GM18873 (cell line): ENCODE measurements around the gene TMEM132E.

Experiments
- ATAC-seq: cut with Tn5 transposase; IDR thresholded peaks from one replicate; pipeline ENCODE4 v1.9.1; 2021; ENCODE audit warnings: mild to moderate bottlenecking, moderate library complexity, moderate number of reproducible peaks; ENCODE audit not compliant: unreplicated experiment, low FRiP score

TMEM132E gene

DNA sequence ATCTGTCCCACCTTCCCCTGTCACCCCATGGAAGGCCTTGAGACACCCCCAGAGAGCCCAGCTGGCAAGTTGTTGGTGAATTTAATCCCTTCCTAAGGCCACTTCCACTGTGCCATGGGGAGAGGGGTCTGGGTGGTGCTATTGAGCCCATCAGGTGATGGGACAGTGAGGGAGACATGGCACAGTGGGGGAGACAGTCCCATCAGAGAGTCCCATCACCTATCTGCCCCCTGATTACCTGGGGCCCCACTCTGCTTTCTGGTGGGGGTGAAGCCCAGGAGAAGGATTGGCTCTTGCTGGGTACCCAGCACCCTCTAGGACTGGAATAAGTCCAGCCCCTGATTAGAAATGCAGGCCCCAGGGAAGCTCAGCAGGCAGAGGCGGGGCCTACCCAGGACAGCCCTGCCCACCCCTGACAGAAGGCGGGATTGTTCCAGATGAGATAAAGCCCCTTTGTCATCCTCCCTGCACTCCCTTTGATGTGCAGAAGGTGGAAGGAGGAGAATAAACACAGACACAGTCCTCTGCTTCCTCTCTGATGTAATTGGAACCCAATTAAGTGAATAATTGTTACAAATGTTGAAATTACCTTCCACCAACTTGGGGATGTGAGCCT lies 18.9 kb downstream of the TMEM132E start:
- no peak for ATAC-seq

DNA sequence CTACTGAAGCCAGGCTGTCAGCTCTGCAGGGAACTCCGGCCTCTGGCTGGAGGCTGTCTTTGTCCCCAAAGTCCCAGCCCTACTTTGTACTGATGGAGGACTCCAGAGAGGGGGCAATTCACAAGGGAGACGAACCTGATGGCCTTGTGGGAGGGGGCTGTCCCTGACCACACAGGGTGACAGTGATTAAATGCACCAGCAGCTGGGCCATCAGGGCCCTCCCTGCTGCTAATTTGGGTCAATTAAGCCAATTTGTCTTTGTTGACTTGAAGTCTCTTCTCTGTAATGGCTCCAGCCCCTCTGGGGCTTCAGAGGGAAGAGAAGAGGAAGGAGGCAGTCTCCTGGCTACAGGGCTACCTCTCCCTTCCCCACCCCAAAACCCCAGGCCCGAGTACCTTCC lies 22.0 kb downstream of the TMEM132E start:
- ATAC-seq: no peak

DNA sequence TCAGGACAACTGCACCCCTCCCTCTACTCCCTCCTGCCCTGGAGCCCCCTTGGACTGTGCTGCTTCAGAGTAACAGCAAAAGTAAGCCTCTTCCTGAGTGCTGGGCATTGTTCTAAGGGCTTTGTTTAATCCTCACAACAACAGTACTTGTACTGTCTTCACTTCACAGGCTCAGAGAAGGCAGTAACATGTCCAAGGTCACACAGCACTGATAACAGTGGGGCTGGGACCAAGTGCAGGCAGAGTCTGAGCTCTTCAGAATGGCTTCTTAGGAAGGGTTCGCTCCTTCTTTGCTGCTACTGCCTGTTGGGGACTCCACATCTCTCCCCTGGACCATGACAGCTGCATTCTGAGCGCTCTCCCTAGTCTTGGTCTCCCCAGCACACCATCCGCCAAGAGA lies 24.6 kb downstream of the TMEM132E start:
- no peak for ATAC-seq

DNA sequence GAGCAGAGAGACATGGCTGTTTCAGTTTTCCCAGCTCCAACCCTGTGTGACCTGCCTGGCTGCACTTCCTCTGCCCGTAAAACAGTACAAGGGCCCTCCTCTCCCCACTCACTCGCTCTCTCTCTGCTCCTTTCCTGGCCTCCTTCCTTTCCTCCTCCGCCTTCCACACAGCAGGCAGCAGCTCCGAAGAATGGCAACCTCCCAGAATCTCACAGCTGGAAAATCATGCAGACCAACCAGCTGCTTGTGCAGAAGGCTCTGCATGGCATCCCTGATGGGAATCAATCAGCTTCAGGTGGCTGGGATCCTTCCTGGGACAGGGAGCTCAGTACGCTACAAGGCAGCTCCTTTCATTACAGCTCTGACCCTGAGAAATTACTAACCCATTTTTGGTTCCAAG lies 27.4 kb downstream of the TMEM132E start:
- no peak for ATAC-seq

DNA sequence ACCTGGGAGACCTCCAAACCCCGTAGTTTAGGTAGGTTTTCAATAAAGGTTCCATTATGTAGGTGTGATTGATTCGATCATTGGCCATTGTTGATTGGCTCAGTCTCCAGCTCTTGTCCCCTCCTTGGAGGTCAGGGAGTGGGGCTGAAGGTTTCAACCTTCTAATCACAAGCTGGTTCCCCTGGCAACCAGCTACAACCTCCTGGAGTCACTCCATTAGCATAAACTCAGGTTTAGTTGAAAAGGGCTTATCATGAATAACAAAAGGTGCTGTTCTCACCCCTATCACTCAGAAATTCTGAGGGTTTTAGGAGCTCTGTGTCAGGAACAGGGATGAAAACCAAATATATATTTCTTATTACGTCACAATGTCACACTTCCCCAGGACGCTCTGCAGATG lies 28.5 kb downstream of the TMEM132E start:
- ATAC-seq: no peak

DNA sequence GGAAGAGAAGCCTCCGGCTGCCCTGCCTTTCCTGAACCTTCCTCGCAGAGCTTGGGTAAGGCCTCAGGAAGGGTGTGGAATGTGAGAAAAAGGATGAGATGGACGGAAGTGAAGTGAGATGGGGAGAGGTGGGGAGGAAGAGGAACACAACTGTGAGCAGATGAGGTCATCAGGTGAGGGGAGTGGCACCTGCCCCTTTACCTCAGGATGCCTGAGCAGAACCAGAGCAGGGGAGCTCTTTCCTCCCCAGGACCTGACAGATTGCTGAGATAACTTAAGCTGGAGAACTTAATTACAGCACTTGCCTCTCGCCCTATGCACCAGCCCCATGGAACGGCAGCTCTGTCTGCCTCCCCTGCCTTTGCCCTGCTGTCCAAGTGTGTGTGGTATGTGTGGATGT lies 29.8 kb downstream of the TMEM132E start:
- no peak for ATAC-seq

DNA sequence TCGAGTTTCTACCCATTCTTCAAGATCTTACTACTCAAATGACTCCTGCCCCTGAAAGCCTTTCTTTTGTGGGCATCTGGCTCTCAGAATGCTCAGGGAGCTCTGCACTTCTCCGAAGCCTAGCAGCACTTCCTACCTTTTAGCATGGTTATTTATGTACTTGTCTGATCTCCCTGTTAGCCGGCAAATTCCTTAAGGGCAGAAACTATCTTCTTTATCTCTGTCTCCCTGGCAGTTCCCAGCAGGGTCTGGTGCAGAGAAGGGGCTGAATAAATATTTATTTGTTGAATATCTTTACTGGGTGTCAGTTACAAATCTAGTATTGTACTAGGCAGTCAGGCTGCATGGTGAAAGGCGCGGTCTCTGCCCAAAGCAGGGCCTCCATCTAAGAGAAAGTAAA lies 30.7 kb downstream of the TMEM132E start:
- ATAC-seq: no peak

DNA sequence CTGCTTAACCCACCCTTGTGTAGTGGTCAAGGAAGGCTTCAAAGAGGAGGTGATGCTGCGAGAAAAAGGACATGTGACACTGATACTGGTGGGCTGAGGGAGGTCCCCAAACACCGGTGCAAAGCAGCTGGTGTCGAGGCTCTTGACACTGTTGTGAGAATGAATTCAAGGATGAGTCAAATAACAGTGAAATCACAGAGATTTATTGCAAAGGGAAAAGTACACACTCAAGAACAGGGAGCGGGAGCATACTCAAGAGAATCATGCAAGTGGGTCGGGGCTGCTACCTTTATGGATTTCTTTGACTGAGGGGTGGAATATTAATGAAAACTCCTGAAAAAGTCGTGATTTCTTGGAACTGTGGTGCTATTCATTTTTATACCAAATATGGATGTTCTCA lies 31.1 kb downstream of the TMEM132E start:
- ATAC-seq: no peak

DNA sequence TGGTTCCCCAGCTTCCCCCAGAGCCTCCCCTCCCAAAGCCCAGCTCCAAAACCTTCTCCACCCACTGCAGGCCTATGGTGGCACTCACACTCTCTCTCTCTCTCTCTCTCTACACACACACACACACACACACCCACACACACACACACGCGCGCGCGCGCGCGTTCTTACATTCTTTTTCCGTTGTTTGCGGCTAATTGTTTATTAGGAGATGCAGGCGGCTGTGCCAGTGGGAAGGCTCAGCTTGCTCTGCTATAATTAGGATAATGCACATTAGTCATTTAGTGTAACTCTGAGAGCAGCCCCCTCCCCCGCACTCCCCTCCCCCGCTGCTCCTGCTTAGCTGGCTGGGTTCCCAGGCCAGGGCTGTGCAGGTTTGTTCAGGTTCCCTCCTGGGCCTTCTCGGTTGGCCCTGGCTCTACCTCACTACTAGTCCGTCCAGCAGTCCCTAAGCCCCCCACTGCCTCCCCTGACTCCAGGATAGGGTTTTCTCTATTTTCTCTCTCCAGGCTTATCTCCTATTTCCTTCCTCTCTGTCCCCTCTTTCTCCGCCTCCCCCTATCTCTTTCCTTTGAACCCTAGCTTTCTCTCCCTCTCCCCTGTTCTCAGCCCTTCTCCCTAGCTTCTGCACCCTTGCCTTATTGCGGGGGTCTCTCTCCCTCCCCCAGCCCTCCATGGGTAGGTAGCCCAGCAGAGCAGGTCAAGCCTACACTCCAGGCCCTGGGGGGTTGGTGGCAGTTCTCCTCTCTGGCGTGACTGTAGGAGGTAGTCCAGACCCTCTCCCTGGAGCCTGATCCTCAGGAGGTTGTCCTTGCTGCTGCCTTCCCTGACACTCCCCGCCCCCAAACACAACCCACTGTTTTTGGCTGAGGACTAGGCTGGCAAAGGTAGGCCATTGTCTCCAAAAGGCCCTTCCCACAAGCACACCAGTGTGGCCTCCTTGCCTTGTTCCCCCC lies 34.0 kb downstream of the TMEM132E start:
- ATAC-seq: no peak

DNA sequence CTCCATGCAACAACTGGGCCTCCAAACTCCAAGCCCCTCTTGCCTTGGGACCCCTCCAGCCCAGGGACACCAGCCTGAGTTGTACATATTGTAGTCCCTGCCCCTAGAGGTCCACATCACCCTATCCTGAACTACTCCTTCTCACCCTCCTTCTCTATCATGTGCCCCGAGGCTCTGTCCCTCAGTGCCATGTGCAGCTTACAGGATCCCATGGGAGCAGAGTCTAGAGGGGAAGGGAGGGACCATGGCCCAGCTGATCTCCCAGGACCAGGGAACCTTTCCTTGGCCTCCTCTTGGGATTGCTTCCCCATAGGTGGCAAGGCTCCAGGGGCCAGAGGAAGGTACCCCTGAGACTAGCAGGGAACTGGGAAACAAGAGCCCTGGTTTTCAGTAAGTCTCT lies 35.3 kb downstream of the TMEM132E start:
- no peak for ATAC-seq

DNA sequence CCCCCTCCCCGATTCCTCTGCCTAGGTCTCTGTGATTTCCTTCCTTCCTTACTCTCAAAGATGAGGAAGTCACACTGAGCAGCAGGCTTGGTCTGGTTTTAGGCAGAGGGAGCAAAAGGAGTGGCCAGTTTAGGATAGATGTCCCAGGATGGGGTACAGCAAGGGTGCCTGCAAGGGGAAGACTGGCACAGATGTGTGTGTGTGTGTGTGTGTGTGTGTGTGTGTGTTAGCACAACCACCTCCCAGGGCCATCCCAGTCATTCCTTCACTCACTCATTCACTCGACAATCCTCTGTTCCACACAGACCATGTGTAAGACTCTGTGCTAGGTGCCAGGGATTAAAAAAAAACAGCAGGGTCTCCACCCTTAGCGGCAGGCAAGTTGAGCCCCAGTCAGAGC lies 35.9 kb downstream of the TMEM132E start:
- no peak for ATAC-seq

DNA sequence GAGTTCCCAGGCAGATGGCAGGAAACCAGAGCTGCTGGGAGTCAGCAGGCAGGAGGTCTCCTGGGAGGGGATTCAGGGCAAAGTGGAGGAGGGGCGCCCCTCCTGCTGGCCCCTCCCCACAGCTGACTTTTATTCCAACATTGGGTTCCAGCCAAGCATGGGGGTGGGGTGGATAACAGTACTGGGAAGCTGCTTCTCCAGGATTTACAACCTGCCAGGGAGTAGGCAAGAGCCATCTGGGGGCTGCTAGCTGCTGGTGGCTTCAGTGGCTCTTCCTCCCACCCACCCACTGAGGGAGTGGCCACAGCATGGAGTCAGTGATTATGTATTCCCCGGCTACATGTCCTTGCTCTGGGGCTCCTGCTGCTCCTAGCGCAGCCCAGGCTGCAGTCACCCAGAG lies 36.8 kb downstream of the TMEM132E start:
- no peak for ATAC-seq

DNA sequence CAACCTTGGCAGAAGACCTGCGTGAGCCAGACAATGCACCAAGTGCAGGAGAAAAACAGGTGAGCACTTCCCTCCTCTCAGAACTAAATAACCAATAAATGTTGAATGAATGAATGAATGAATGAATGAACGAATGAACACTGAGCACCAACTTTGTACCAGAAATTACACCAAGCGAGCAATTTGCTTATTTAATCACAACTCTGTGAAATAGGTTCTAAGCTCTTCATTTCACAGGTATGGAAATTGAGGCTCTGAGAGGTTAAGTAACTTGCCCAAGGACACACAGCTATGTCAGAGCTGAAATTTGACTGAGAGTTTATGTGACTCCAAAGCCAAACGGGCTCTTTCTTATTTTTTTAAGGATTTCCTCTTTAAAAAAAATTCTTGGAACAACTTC lies 38.0 kb downstream of the TMEM132E start:
- no peak for ATAC-seq

DNA sequence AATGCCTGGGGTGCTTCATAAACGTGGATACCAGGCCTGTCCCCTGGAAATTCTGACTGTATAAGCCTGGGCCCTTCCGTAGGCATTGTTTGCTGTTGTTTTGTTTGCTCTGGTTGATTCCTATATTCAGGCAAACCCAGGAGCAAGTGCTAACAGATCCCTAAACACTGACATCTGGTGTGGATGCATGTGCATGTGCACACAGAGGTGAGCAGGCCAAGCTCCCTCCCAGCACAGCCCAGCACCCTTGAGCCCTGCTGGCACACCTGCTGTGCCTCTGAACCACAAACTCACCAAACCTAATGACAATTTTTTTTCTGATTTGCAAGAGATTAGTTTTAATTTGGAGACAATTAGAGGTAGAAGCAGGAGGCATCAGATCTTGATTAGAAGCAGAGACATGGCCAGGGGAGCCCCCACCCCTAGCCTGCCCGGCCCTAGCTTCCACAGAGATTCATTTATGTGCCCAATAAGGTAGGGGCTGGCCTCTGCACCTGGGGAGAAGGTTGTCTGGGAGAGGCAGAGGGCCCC lies 40.4 kb downstream of the TMEM132E start:
- ATAC-seq: no peak

DNA sequence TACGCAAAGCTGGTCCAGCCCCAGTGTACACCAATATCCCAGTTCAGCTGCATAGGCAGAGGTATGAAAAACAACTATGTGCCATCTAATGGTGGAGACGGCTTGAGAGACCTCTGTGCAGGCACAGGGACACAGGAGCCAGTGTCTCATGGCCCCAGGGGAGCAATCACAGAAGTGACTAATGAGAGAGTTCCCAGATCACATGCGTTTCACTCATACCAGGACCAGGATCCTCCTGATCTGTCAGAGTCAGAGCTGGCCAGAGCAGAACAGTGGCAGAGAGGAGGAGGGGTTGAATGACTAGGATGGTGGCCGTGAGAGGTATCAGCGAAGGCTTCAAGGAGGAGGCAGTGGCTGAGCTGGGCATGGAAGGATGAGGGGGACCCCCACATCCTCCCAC lies 41.1 kb downstream of the TMEM132E start:
- ATAC-seq: no peak

DNA sequence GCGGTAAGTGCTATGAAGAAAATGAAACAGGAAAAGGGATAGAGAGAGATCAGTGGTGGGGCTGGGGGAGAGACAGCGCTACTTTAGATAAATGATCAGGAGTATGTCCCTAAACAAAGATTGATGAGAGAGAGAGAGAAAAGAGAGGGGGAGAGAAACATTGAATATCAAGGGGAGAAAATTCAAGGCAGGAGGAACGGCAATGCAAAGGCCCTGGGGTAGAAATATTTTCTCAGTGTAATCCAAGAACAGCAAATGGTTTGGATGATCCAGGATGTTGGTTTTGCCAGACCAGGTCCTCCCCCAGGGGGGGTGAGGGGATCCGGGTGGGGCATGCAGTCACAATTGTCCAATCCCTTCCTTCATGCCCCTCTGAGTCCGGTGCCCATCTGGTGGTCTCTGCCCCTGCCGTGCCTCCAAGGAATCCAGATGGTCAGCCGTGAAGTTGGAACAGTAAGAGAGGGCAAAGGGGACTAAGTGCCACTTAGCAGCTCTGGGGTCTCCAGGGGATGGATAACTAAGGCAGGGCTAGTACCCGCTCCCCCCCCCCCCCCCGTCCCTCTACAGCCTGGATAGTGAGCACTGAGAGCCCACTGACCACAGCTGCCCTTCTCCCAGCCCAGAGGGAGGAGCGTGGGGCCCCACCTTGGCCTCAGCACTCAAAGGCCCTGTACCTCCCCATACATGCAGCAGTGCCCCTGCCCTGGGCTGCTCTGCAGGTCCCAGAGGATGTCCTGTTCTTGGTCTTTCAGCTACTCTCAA lies 43.7 kb downstream of the TMEM132E start:
- no peak for ATAC-seq

DNA sequence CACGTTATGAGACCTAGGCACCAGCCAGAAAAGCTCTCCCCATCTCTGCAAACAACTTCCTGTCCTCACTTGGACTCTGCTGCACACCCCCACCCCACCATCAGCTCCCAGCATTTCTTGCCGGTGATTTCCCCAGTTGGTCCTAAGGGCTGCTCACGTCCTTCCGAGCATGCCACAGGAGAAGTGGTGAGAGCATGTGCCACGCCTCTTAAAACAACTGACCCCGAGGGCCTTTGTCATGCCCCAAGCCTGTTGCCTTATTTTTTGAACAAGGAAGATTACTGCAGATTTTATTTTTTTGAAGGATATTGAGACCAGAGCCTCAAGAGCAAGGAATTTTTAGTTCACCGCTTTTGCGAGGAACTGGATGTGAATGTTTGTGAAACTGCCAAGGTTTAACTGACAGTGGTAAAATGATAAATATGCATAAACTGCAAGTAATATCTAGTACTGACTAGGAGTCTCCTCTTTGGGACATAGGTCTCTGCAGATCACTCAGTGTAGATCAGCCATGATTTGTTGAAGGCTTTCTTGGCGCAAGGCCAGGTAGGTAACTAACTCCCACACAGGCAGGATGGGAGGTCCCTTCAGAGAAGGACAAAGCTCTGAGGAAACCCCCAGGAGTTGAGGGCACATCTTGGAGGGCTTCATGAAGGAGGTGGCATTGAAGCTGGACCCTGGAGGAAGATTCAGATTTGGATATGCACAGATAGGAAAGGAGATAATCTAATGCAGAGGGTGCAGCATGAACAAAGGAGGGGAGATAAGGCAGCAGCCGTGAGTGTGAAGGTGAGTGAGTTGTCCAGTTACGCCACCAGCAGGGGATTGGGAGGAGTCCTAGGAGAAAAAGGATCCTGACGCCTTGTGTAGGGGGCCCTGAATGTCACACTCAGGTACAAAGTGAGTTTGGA lies 44.7 kb downstream of the TMEM132E start:
- ATAC-seq: no peak

DNA sequence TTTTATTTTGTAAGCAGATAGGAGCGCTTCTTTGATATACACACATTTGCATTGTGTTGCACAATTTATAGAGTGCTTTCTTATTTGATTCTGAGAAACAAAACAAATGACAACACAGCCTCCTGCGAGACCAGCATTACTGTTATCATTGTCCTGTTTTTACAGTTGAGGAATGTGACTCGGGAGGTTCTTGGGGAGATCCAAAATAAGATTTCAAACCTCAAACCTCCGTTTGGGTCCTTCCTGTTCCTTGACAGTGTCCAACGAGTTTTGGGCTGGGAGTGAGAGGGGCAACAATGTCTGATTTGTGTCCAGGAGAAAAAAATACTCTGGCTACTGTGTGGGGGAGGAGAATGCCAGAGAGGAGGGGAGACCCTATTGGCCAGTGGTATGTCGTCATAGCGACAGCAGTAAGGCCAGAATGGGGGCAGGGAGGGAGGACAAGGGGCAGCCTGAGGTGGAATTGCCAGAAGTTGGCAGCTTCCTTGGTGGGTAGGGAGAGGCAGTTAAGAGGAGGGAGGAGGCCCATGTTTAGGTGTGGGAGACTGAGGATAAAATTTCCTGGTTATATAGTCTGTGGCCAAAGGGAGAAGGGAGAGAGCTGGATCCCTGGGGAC lies 45.5 kb downstream of the TMEM132E start:
- no peak for ATAC-seq

DNA sequence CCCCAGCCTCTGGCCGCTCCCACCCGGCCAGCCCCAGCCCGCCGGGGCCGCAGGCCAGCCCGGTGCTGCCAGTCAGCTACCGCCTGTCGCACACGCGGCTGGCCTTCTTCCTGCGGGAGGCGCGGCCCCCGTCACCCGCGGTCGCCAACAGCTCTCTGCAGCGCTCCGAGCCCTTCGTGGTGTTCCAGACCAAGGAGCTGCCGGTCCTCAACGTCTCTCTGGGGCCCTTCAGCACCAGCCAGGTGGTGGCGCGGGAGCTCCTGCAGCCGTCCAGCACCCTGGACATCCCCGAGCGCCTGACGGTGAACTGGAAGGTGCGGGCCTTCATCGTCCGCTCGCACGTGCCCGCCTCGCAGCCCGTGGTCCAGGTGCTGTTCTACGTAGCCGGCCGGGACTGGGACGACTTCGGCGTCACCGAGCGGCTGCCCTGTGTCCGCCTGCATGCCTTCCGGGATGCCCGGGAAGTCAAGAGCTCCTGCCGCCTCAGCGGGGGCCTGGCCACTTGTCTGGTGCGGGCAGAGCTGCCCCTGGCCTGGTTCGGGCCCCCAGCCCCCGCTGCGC lies 46.8 kb downstream of the TMEM132E start:
- no peak for ATAC-seq
